Osteoblast (primary cell): ENCODE measurements around the gene H6PD. TPM values are rescaled to one million over a fixed set of nuclear protein-coding genes. Genes with fewer than 3 reads are reported as not detected.
A peak's percentile ranks its signal among the peaks of the same experiment; 100 is the strongest.

ENCODE experiments used
- DNase-seq: peaks from one replicate; pipeline ENCODE4 v3.0.0; 2011; ENCODE audit warnings: low spot score, mixed read lengths; ENCODE audit not compliant: insufficient read length; ENCODE audit errors: missing footprints
- H2AFZ ChIP-seq: 2 replicates; pipeline ENCODE4 v1.6.0; 2011; ENCODE audit warnings: mild to moderate bottlenecking, low read length
- H3K27ac ChIP-seq: 2 replicates; pipeline ENCODE4 v1.5.1; 2011; ENCODE audit warnings: mild to moderate bottlenecking, low read depth, low read length, moderate library complexity
- H3K27me3 ChIP-seq: 2 replicates; pipeline ENCODE4 v1.6.0; 2012; ENCODE audit warnings: mild to moderate bottlenecking, control low read depth, inconsistent platforms, low read length, moderate library complexity; ENCODE audit not compliant: insufficient read depth
- H3K36me3 ChIP-seq: 2 replicates; pipeline ENCODE4 v1.5.1; 2011; ENCODE audit warnings: mild to moderate bottlenecking, low read length, control low read depth, moderate library complexity; ENCODE audit not compliant: insufficient read depth
- H3K4me1 ChIP-seq: 2 replicates; pipeline ENCODE4 v1.5.1; 2011; ENCODE audit warnings: mild to moderate bottlenecking, low read length, control low read depth, moderate library complexity; ENCODE audit not compliant: insufficient read depth
- H3K4me2 ChIP-seq: 2 replicates; pipeline ENCODE4 v1.6.0; 2011; ENCODE audit warnings: mild to moderate bottlenecking, low read length; ENCODE audit not compliant: insufficient read depth
- H3K4me3 ChIP-seq: fragments of 200-600 bp; sonication (generic); 3 replicates; pipeline ENCODE4 v1.5.1; 2012; ENCODE audit warnings: mild to moderate bottlenecking, low read length, inconsistent platforms; ENCODE audit not compliant: insufficient read depth
- H3K79me2 ChIP-seq: 2 replicates; pipeline ENCODE4 v1.6.0; 2012; ENCODE audit warnings: mild to moderate bottlenecking, low read length, control low read depth, inconsistent platforms; ENCODE audit not compliant: insufficient read depth
- H3K9me3 ChIP-seq: 2 replicates; pipeline ENCODE4 v1.5.1; 2011; ENCODE audit warnings: low read depth, low read length, control low read depth
- H4K20me1 ChIP-seq: 2 replicates; pipeline ENCODE4 v1.6.0; 2012; ENCODE audit warnings: mild to moderate bottlenecking, low read length, control low read depth; ENCODE audit not compliant: insufficient read depth
- CTCF ChIP-seq: IDR thresholded peaks from 2 replicates; pipeline ENCODE4 v1.5.1; 2011; ENCODE audit warnings: mild to moderate bottlenecking, low read depth, low read length, moderate library complexity; ENCODE audit errors: extremely low read depth
- total RNA-seq: library from RNA; depleted of rRNA; stranded (reverse); fragments of >200 nt; gene quantifications from 2 replicates; pipeline ENCODE4 v1.2.3, GENCODE V29; 2012

H6PD gene
- total RNA-seq, 1 donor, result 51.4 TPM

- Histone ChIP-seq H3K27me3 (no peaks in the 10 kb centered on the region), H3K4me2 (no peak overlapping the region), H3K36me3 (peaks cover 18% of the 10 kb centered on the region), H3K27ac (no peak overlapping the region), H3K79me2 (peaks cover 62% of the 10 kb centered on the region), H3K4me3 (no peak overlapping the region), H2AFZ (no peak overlapping the region), H3K9me3 (no peaks in the 10 kb centered on the region), H3K4me1 (peaks cover 31% of the 10 kb centered on the region), H4K20me1 (peaks cover 3% of the 10 kb centered on the region)
- no peak for TF ChIP-seq CTCF
- peak; percentile 79 for DNase-seq
These were observed 7.9 kb downstream of the H6PD start for GRCh38 chr1:9242338-9242969.

GRCh38 chr1:9243066-9243739, 8.6 kb downstream of the H6PD start:
- H3K4me1 ChIP-seq, result peaks cover 30% of the 10 kb centered on the region
- no peak for DNase-seq
- H3K79me2 ChIP-seq, result peaks cover 55% of the 10 kb centered on the region
- no peak overlapping the region for H3K4me2 ChIP-seq
- no peak for TF ChIP-seq CTCF
- no peak overlapping the region for H3K4me3 ChIP-seq
- H4K20me1 ChIP-seq, result peaks cover 3% of the 10 kb centered on the region
- no peak overlapping the region for H3K27ac ChIP-seq
- H3K36me3 ChIP-seq, result peaks cover 19% of the 10 kb centered on the region
- H3K27me3 ChIP-seq, result no peaks in the 10 kb centered on the region
- H2AFZ ChIP-seq, result no peak overlapping the region
- no peaks in the 10 kb centered on the region for H3K9me3 ChIP-seq

GRCh38 chr1:9244501-9245229, 10.1 kb downstream of the H6PD start:
- no peaks in the 10 kb centered on the region for H3K27me3 ChIP-seq

More at GRCh38 chr1:9244501-9245229, 10.1 kb downstream of the H6PD start:
- no peak overlapping the region for H3K4me3 ChIP-seq
- peaks cover 50% of the 10 kb centered on the region for H3K79me2 ChIP-seq
- peak; percentile 73 for DNase-seq
- H3K36me3 ChIP-seq, result peaks cover 19% of the 10 kb centered on the region
- no peak for TF ChIP-seq CTCF
- H3K4me1 ChIP-seq, result peaks cover 18% of the 10 kb centered on the region
- no peak overlapping the region for H3K27ac ChIP-seq
- H3K9me3 ChIP-seq, result no peaks in the 10 kb centered on the region
- no peak overlapping the region for H3K4me2 ChIP-seq
- no peak overlapping the region for H2AFZ ChIP-seq
- H4K20me1 ChIP-seq, result peaks cover 3% of the 10 kb centered on the region
